H1 (cell line): ENCODE data around the gene SCN2B. TPM values are rescaled to one million over a fixed set of nuclear protein-coding genes. Genes with fewer than 3 reads are reported as not detected.

Experiments used
- CTCF ChIA-PET: fragments of 300-600 bp; sonication (Branson Sonifier 250); formaldehyde crosslinking; loops from one replicate; lab custom pipeline; 2021; ENCODE audit not compliant: partially characterized antibody; lab: Charles Lee
- POLR2A ChIA-PET: fragments of 300-600 bp; sonication (Branson Sonifier 250); formaldehyde crosslinking; loops from one replicate; lab custom pipeline; 2021; ENCODE audit warnings: inconsistent platforms; ENCODE audit not compliant: partially characterized antibody; lab: Charles Lee
- DNase-seq, 2 experiments: peaks; one replicate each; pipeline versions ENCODE4 v3.0.0 to v3.0.0-alpha.2; 2010 to 2022; ENCODE audit warnings: low spot score in 2 of 2, low read depth in 1 of 2, mixed read lengths in 1 of 2
- FAIRE-seq: peaks from 2 replicates; lab custom pipeline; 2011; peaks lifted over from hg19 to GRCh38; lab: Jason Lieb, UNC
- H2AFZ ChIP-seq: 2 replicates; pipeline ENCODE4 v1.8.1; 2012; ENCODE audit warnings: low read length, inconsistent platforms
- H2AK5ac ChIP-seq: 2 replicates; pipeline ENCODE4 v1.6.1; 2013; ENCODE audit warnings: low read depth, low read length
- H2BK120ac ChIP-seq: replicated peaks from 2 replicates; pipeline ENCODE3; 2013; ENCODE audit warnings: low read depth, low read length, inconsistent platforms
- H2BK12ac ChIP-seq: 2 replicates; pipeline ENCODE4 v1.6.1; 2013; ENCODE audit warnings: low read depth, low read length
- H2BK15ac ChIP-seq: 2 replicates; pipeline ENCODE4 v1.6.1; 2013; ENCODE audit warnings: low read length
- H2BK20ac ChIP-seq: 2 replicates; pipeline ENCODE4 v1.6.1; 2013; ENCODE audit warnings: low read length
- H2BK5ac ChIP-seq: 2 replicates; pipeline ENCODE4 v1.6.1; 2013; ENCODE audit warnings: low read depth, low read length
- H3K14ac ChIP-seq: 2 replicates; pipeline ENCODE4 v1.6.1; 2013; ENCODE audit warnings: inconsistent platforms; ENCODE audit not compliant: insufficient read length
- H3K18ac ChIP-seq: 2 replicates; pipeline ENCODE4 v1.6.1; 2013; ENCODE audit warnings: low read length; ENCODE audit errors: extremely low read depth
- H3K23ac ChIP-seq: 2 replicates; pipeline ENCODE4 v1.6.1; 2013; ENCODE audit warnings: inconsistent platforms; ENCODE audit not compliant: insufficient read length
- H3K23me2 ChIP-seq: 2 replicates; pipeline ENCODE4 v1.6.1; 2013; ENCODE audit warnings: low read depth, low read length
- H3K27ac ChIP-seq: 2 replicates; pipeline ENCODE4 v1.6.1; 2011; ENCODE audit warnings: low read depth, low read length, inconsistent platforms
- H3K27me3 ChIP-seq, 4 experiments: replicated peaks in 1 of 4; 1 replicate in 1 of 4; 2 replicates in 3 of 4; pipeline versions ENCODE4 v1.6.1 to v1.8.1; 2011 to 2013; ENCODE audit warnings: low read length in 3 of 4, mild to moderate bottlenecking in 3 of 4, inconsistent platforms in 2 of 4, mixed read lengths in 2 of 4, moderate library complexity in 1 of 4; ENCODE audit not compliant: control insufficient read depth in 3 of 4, insufficient read depth in 3 of 4; ENCODE audit errors: extremely low read depth in 1 of 4
- H3K36me3 ChIP-seq, 4 experiments: 2 replicates each; pipeline versions ENCODE4 v1.6.1 to v1.8.1; 2011 to 2013; ENCODE audit warnings: mild to moderate bottlenecking in 4 of 4, low read length in 3 of 4, moderate library complexity in 2 of 4, control low read depth in 1 of 4, inconsistent platforms in 1 of 4; ENCODE audit not compliant: insufficient read depth in 4 of 4, control insufficient read depth in 2 of 4
- H3K4ac ChIP-seq: replicated peaks from 2 replicates; pipeline ENCODE3; 2013; ENCODE audit warnings: low read length, low read depth, mixed read lengths, inconsistent platforms; ENCODE audit not compliant: insufficient read length
- H3K4me1 ChIP-seq, 4 experiments: replicated peaks in 1 of 4; 1 replicate in 1 of 4; 2 replicates in 3 of 4; pipeline versions ENCODE4 v1.6.1 to v1.8.1; 2011 to 2013; ENCODE audit warnings: low read length in 3 of 4, inconsistent platforms in 2 of 4, mixed read lengths in 1 of 4; ENCODE audit not compliant: insufficient read depth in 4 of 4, control insufficient read depth in 3 of 4
- H3K4me2 ChIP-seq, 2 experiments: 2 replicates each; pipeline versions ENCODE4 v1.6.1 to v1.8.1; 2011 to 2013; ENCODE audit warnings: low read depth in 2 of 2, low read length in 2 of 2, control low read depth in 1 of 2, inconsistent platforms in 1 of 2, mild to moderate bottlenecking in 1 of 2; ENCODE audit not compliant: insufficient read depth in 1 of 2
- H3K4me3 ChIP-seq, 4 experiments: fragments of 200-600, 300-600 bp in 1 of 4; sonication (generic), shearing (Covaris generic), sonication (Bioruptor Twin) in 1 of 4; 2 replicates each; pipeline versions ENCODE4 v1.5.1 to v1.8.1; 2011 to 2016; ENCODE audit warnings: low read length in 4 of 4, low read depth in 3 of 4, control low read depth in 2 of 4, inconsistent platforms in 2 of 4, mild to moderate bottlenecking in 2 of 4, mixed read lengths in 1 of 4, moderate library complexity in 1 of 4; ENCODE audit not compliant: insufficient read depth in 2 of 4; ENCODE audit errors: extremely low read depth in 1 of 4
- H3K56ac ChIP-seq: replicated peaks from 2 replicates; pipeline ENCODE3; 2013; ENCODE audit warnings: low read depth, mild to moderate bottlenecking, mixed read lengths, low read length, inconsistent platforms; ENCODE audit not compliant: insufficient read length
- H3K79me1 ChIP-seq: 2 replicates; pipeline ENCODE4 v1.6.1; 2013; ENCODE audit warnings: low read depth, low read length, control low read depth
- H3K79me2 ChIP-seq, 2 experiments: 2 replicates each; pipeline versions ENCODE4 v1.6.1 to v1.8.1; 2012 to 2013; ENCODE audit warnings: low read length in 2 of 2, mild to moderate bottlenecking in 2 of 2, inconsistent platforms in 1 of 2; ENCODE audit not compliant: insufficient read depth in 2 of 2, control insufficient read depth in 1 of 2
- H3K9ac ChIP-seq, 4 experiments: replicated peaks in 1 of 4; 1 replicate in 1 of 4; 2 replicates in 3 of 4; pipeline versions ENCODE4 v1.6.1 to v1.8.1; 2011 to 2013; ENCODE audit warnings: low read depth in 3 of 4, low read length in 3 of 4, control low read depth in 2 of 4, mild to moderate bottlenecking in 2 of 4, moderate library complexity in 2 of 4, inconsistent platforms in 1 of 4; ENCODE audit errors: extremely low read depth in 1 of 4
- H3K9me3 ChIP-seq, 2 experiments: 2 replicates each; pipeline versions ENCODE4 v1.6.1 to v1.8.1; 2012 to 2013; ENCODE audit warnings: mild to moderate bottlenecking in 2 of 2, moderate library complexity in 2 of 2, control low read depth in 1 of 2, inconsistent platforms in 1 of 2, low read depth in 1 of 2, low read length in 1 of 2, mixed read lengths in 1 of 2; ENCODE audit not compliant: insufficient read depth in 2 of 2
- H4K20me1 ChIP-seq, 2 experiments: replicated peaks in 1 of 2; 2 replicates each; pipeline versions ENCODE3 to v1.8.1; 2011 to 2013; ENCODE audit warnings: inconsistent platforms in 2 of 2, low read length in 2 of 2, mild to moderate bottlenecking in 1 of 2; ENCODE audit not compliant: insufficient read depth in 2 of 2, control insufficient read depth in 1 of 2
- H4K5ac ChIP-seq: 2 replicates; pipeline ENCODE4 v1.6.1; 2013; ENCODE audit warnings: low read length, low read depth, mixed read lengths, inconsistent platforms; ENCODE audit not compliant: insufficient read length
- H4K8ac ChIP-seq: 2 replicates; pipeline ENCODE4 v1.8.0; 2013; ENCODE audit warnings: mild to moderate bottlenecking, moderate library complexity, low read length, inconsistent platforms; ENCODE audit not compliant: insufficient read depth; ENCODE audit errors: extremely low read depth
- H4K91ac ChIP-seq: replicated peaks from 2 replicates; pipeline ENCODE3; 2013; ENCODE audit warnings: low read length, mixed read lengths, inconsistent platforms; ENCODE audit not compliant: insufficient read length
- KDM4A ChIP-seq: IDR thresholded peaks from one replicate; pipeline ENCODE4 v1.7.1; 2012; ENCODE audit warnings: low read depth, mild to moderate bottlenecking, moderate library complexity, low read length, inconsistent platforms; ENCODE audit not compliant: severe bottlenecking
- KDM5A ChIP-seq: fragments of 200-600 bp; IDR thresholded peaks from 2 replicates; pipeline ENCODE4 v1.7.1; 2012; ENCODE audit warnings: mild to moderate bottlenecking, low read length, inconsistent platforms, mixed read lengths
- RBBP5 ChIP-seq: IDR thresholded peaks from 2 replicates; pipeline ENCODE4 v1.7.1; 2012; ENCODE audit warnings: low read depth, mild to moderate bottlenecking, inconsistent platforms, low read length, moderate library complexity, borderline replicate concordance
- RNF2 ChIP-seq: fragments of 200-900, 300-1000 bp; sonication (generic); IDR thresholded peaks from 2 replicates; pipeline ENCODE4 v1.7.1; 2016; ENCODE audit warnings: borderline replicate concordance, low read depth, mild to moderate bottlenecking, antibody characterized with exemption, low read length; ENCODE audit not compliant: poor library complexity, severe bottlenecking; ENCODE audit errors: missing control alignments
- SIN3A ChIP-seq, 2 experiments: IDR thresholded peaks in 1 of 2; conservative IDR thresholded peaks in 1 of 2; 2 replicates each; pipeline ENCODE4 v1.6.1; 2011 to 2012; ENCODE audit warnings: low read length in 2 of 2, improper control_type of control experiment in 1 of 2, low read depth in 1 of 2, mild to moderate bottlenecking in 1 of 2
- SIRT6 ChIP-seq: IDR thresholded peaks from one replicate; pipeline ENCODE4 v1.7.1; 2012; ENCODE audit warnings: low read length, inconsistent platforms
- SIX5 ChIP-seq: IDR thresholded peaks from 2 replicates; pipeline ENCODE4 v1.6.1; 2011; ENCODE audit warnings: mild to moderate bottlenecking, low read depth, low read length
- SRF ChIP-seq: IDR thresholded peaks from 2 replicates; pipeline ENCODE4 v1.6.1; 2011; ENCODE audit warnings: mild to moderate bottlenecking, low read depth, low read length, moderate library complexity
- TAF1 ChIP-seq: IDR thresholded peaks from 2 replicates; pipeline ENCODE4 v1.6.1; 2011; ENCODE audit warnings: mild to moderate bottlenecking, low read depth, low read length
- TAF7 ChIP-seq: optimal IDR thresholded peaks from 2 replicates; pipeline ENCODE3; 2011; ENCODE audit warnings: low read depth, mild to moderate bottlenecking, inconsistent platforms, low read length, moderate library complexity, borderline replicate concordance
- YY1 ChIP-seq: IDR thresholded peaks from 2 replicates; pipeline ENCODE4 v1.6.1; 2011; ENCODE audit warnings: low read depth, mild to moderate bottlenecking, low read length
- WGBS, 2 experiments: shearing (Covaris generic) in 1 of 2; methylation state at CpG; one replicate each; pipeline versions ENCODE4 v1.1.6 to v1.1.7; 2013 to 2015; ENCODE audit warnings: low lambda C conversion rate in 2 of 2, mixed read lengths in 2 of 2, inconsistent platforms in 1 of 2, low coverage in 1 of 2, missing lambda C conversion rate in 1 of 2; ENCODE audit not compliant: insufficient replicate concordance in 2 of 2, insufficient coverage in 1 of 2, insufficient read length in 1 of 2; ENCODE audit errors: extremely low coverage in 1 of 2, missing lambda C conversion rate in 1 of 2; 5-methylcytosine and 5-hydroxymethylcytosine counted together
- polyA plus RNA-seq, 7 experiments: library from polyadenylated mRNA; depleted of rRNA in 3 of 7; stranded (reverse) in 5 of 7; unstranded in 2 of 7; fragments of >200 nt in 5 of 7; fragments of 200-250 nt in 2 of 7; gene quantifications; 1 replicate in 5 of 7; 2 replicates in 1 of 7; 4 replicates in 1 of 7; pipeline versions ENCODE4 v1.2.1 to v1.2.3, GENCODE V29; 2011 to 2013; ENCODE audit warnings: missing spikeins in 2 of 7, mixed read lengths in 2 of 7
- total RNA-seq: library from RNA; stranded (reverse); fragmentation: NEBNext Ultra II Directional; extraction: Animal tissue kit (Norgen Biotek cat#: 25700); gene quantifications from 2 replicates; pipeline ENCODE4 v1.2.1, GENCODE V29; 2021
- TF ChIP-seq, protein P1 (sequence below): IDR thresholded peaks from 2 replicates; pipeline ENCODE4 v1.6.1; 2012; ENCODE audit warnings: inconsistent platforms

The SCN2B gene
- total and polyA plus RNA-seq, 2 of the 8 experiments (the other 6 are each of a cell fraction or from before 2014, with no cell fraction given), result 0.14 to 0.24 TPM

DNA sequence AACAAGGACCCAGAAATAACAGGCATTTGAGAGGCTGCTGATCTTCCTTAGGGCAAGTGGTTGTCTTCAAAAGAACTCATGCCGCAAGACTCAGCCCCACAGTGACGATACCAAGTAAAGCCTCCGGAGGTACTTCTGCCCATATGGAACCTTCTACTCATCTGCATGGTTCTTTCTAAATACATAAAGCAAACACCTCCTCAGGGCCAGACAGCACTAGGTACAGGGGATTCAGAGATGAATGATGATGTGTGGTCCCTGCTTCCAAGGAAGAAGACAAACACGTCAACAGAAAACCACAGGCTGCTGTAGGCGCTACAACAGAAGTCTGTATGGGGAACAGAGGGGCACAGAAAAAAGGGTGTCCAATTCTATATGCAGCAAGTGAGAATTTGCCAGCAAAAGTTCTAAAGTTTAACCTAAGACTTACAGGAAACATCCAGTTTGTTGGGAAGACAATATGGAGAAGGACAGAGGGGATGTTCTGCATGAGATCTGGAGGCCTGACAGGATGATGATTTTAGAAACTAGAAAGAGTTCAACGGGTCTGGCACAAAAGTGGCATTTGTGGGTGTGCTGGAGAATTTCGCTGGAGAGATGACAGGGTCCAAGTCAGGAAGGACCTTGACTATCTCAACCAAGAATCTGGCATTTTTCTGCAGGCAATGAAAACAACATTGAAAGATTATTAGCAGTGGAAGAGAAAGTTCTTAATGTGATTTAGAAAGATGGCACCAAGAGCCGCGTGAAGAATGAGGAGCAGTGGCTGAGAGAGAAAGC, 24.7 kb upstream of the SCN2B start:
- no peak overlapping the region for H3K9ac ChIP-seq
- no peak overlapping the region for H2BK120ac ChIP-seq
- peaks cover 0 to 4% (median 2%) of the 10 kb centered on the region in 4 experiments; a peak in 3 of 7 replicates for H3K4me1 ChIP-seq
- no peak overlapping the region for H2AFZ ChIP-seq
- no peak overlapping the region for H4K91ac ChIP-seq
- no peak overlapping the region for H4K5ac ChIP-seq
- FAIRE-seq (no peak), DNase-seq (no peak)
- H3K56ac ChIP-seq, result no peak overlapping the region
- H3K18ac ChIP-seq, result no peak overlapping the region
- ChIA-PET CTCF (interaction anchor here (1.5 to 3.3 kb wide), 2 partner anchors 9 to 88 kb away, joined by 3 to 38 read pairs; no protein-coding TSS in a partner anchor), POLR2A (no interaction called here)
- no peak overlapping the region for H3K23ac ChIP-seq
- no peak overlapping the region for H3K14ac ChIP-seq
- H3K4me3 ChIP-seq, result no peak overlapping the region
- H3K36me3 ChIP-seq, result no peaks in the 10 kb centered on the region
- H3K4ac ChIP-seq, result no peak overlapping the region
- no peak overlapping the region for H2BK15ac ChIP-seq
- H4K20me1 ChIP-seq, result no peaks in the 10 kb centered on the region
- TF ChIP-seq SIRT6 (no peak), SIN3A (conservative IDR thresholded peaks at IDR 0.05 in 1 of 2, IDR thresholded peaks at IDR 0.05 in 1 of 2; ENCODE audit: low read depth in 1 of 2, low read length in 2 of 2) (no peak), RNF2 (no peak), KDM5A (no peak), SRF (no peak), KDM4A (no peak), TAF1 (no peak), YY1 (no peak), TAF7 (no peak), RBBP5 (no peak), SIX5 (no peak)
- TF ChIP-seq, protein P1, sequence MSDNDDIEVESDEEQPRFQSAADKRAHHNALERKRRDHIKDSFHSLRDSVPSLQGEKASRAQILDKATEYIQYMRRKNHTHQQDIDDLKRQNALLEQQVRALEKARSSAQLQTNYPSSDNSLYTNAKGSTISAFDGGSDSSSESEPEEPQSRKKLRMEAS, result no peak
- no peak overlapping the region for H2BK20ac ChIP-seq
- 92% methylated on average over 9 of the region's 9 CpGs; no CpG with 5 or more reads in 1 of the 2 experiments for WGBS, 2 experiments
- peaks cover 0 to 1% (median 0%) of the 10 kb centered on the region in 4 experiments; a peak in 1 of 7 replicates for H3K27me3 ChIP-seq
- no peaks in the 10 kb centered on the region for H3K79me1 ChIP-seq
- H2AK5ac ChIP-seq, result no peak overlapping the region
- H2BK5ac ChIP-seq, result no peak overlapping the region
- H3K27ac ChIP-seq, result no peak overlapping the region
- no peaks in the 10 kb centered on the region for H3K9me3 ChIP-seq
- no peaks in the 10 kb centered on the region for H3K79me2 ChIP-seq
- no peaks in the 10 kb centered on the region; the same call in 1 of the 2 replicates for H3K23me2 ChIP-seq
- H4K8ac ChIP-seq, result no peak overlapping the region
- no peak overlapping the region for H2BK12ac ChIP-seq
- no peak overlapping the region for H3K4me2 ChIP-seq
